HG03571 (cell line): ENCODE measurements around the gene TOR1AIP2.
A peak's percentile ranks its signal among the peaks of the same experiment; 100 is the strongest.

Source experiments
- ATAC-seq: cut with Tn5 transposase; IDR thresholded peaks from one replicate; pipeline ENCODE4 v1.9.1; 2021; ENCODE audit not compliant: unreplicated experiment

Gene TOR1AIP2

GRCh38 chr1:179826626-179827280 is 50.9 kb downstream of the TOR1AIP2 start:
- no peak for ATAC-seq

GRCh38 chr1:179825798-179826460 is 51.7 kb downstream of the TOR1AIP2 start:
- no peak for ATAC-seq

- ATAC-seq, result no peak
Observed at GRCh38 chr1:179825206-179825605, 52.4 kb downstream of the TOR1AIP2 start.

GRCh38 chr1:179824265-179824664 is 53.3 kb downstream of the TOR1AIP2 start:
- ATAC-seq, result no peak

- ATAC-seq, result no peak
Observed at GRCh38 chr1:179823693-179824092, 53.9 kb downstream of the TOR1AIP2 start.

GRCh38 chr1:179822065-179822464 is 55.5 kb downstream of the TOR1AIP2 start:
- no peak for ATAC-seq

GRCh38 chr1:179821524-179821923 is 56.1 kb downstream of the TOR1AIP2 start:
- ATAC-seq, result no peak

GRCh38 chr1:179820226-179820970 is 57.2 kb downstream of the TOR1AIP2 start:
- ATAC-seq, result no peak

GRCh38 chr1:179818743-179819173 is 58.8 kb downstream of the TOR1AIP2 start:
- no peak for ATAC-seq

GRCh38 chr1:179818260-179818659 is 59.3 kb downstream of the TOR1AIP2 start:
- ATAC-seq, result no peak

GRCh38 chr1:179817789-179818188 is 59.8 kb downstream of the TOR1AIP2 start:
- no peak for ATAC-seq

GRCh38 chr1:179817056-179817455 is 60.5 kb downstream of the TOR1AIP2 start:
- ATAC-seq, result no peak

- no peak for ATAC-seq
Observed at GRCh38 chr1:179816196-179816960, 61.2 kb downstream of the TOR1AIP2 start.

GRCh38 chr1:179815641-179816040 is 62.0 kb downstream of the TOR1AIP2 start:
- ATAC-seq, result no peak

- peak; percentile 24 for ATAC-seq
Observed at GRCh38 chr1:179814546-179814838, 63.1 kb downstream of the TOR1AIP2 start.

GRCh38 chr1:179813626-179814545 is 63.7 kb downstream of the TOR1AIP2 start:
- ATAC-seq, result no peak

GRCh38 chr1:179812501-179813292 is 64.9 kb downstream of the TOR1AIP2 start:
- no peak for ATAC-seq

GRCh38 chr1:179810367-179810715 is 67.3 kb downstream of the TOR1AIP2 start:
- ATAC-seq, result no peak

GRCh38 chr1:179809506-179810366 is 67.9 kb downstream of the TOR1AIP2 start:
- peak; percentile 61 for ATAC-seq
